ENCODE measurements around the gene HS6ST2. TPM values are rescaled to one million over a fixed set of nuclear protein-coding genes. Genes with fewer than 3 reads are reported as not detected.

HS6ST2 gene
- total RNA-seq, 1 donor = not detected

DNA sequence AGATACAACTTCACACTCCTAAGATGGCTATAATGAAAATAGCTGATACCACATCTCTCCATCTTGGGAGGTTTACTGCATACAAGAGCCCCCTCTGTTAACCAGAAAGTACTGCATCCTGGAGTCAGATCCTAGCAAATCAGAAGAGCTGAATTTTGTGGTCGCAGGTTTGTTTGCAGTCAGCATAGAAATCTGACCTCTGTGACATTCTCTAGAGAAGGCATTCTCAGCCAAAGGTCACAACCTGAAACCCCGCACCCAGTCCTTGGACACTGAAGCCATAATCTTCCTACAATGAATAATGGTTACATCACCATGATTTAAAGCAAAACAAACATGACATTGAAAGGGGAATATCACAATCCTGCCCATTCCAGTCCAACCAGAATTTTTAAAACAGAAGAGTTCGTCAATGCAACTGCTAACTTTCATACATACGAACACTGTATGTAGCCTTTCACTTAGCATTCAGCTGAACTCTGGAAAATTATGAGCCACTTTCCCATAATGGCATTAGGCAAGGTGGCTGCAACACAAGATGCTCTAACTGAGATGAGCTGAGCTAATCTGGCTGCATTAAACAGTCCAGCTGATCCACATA lies 17.6 kb downstream of the HS6ST2 start:
- H4K20me1 ChIP-seq (ENCODE audit: insufficient read depth, low read length) = no peaks in the 10 kb centered on the region
- no peaks in the 10 kb centered on the region for H3K27me3 ChIP-seq (ENCODE audit: insufficient read depth, low read length)
- no peaks in the 10 kb centered on the region for H3K79me2 ChIP-seq (ENCODE audit: insufficient read depth, low read length)
- DNase-seq (ENCODE audit: insufficient read length, low spot score, missing footprints) = no peak
- H3K4me3 ChIP-seq (ENCODE audit: insufficient read depth, low read length) = no peak overlapping the region
- H3K4me2 ChIP-seq (ENCODE audit: insufficient read depth, low read length) = no peak overlapping the region
- TF ChIP-seq, protein P1, sequence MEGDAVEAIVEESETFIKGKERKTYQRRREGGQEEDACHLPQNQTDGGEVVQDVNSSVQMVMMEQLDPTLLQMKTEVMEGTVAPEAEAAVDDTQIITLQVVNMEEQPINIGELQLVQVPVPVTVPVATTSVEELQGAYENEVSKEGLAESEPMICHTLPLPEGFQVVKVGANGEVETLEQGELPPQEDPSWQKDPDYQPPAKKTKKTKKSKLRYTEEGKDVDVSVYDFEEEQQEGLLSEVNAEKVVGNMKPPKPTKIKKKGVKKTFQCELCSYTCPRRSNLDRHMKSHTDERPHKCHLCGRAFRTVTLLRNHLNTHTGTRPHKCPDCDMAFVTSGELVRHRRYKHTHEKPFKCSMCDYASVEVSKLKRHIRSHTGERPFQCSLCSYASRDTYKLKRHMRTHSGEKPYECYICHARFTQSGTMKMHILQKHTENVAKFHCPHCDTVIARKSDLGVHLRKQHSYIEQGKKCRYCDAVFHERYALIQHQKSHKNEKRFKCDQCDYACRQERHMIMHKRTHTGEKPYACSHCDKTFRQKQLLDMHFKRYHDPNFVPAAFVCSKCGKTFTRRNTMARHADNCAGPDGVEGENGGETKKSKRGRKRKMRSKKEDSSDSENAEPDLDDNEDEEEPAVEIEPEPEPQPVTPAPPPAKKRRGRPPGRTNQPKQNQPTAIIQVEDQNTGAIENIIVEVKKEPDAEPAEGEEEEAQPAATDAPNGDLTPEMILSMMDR (IDR thresholded peaks at IDR 0.05; ENCODE audit: extremely low read depth, low read depth, low read length) = no peak
- H3K4me1 ChIP-seq (ENCODE audit: insufficient read depth, low read length) = no peaks in the 10 kb centered on the region
- no peak overlapping the region for H3K27ac ChIP-seq (ENCODE audit: low read depth, low read length)
- H3K9me3 ChIP-seq (ENCODE audit: low read depth, low read length) = no peaks in the 10 kb centered on the region
- no peaks in the 10 kb centered on the region for H3K36me3 ChIP-seq (ENCODE audit: insufficient read depth, low read length)
- no peak overlapping the region for H2AFZ ChIP-seq (ENCODE audit: low read length)

DNA sequence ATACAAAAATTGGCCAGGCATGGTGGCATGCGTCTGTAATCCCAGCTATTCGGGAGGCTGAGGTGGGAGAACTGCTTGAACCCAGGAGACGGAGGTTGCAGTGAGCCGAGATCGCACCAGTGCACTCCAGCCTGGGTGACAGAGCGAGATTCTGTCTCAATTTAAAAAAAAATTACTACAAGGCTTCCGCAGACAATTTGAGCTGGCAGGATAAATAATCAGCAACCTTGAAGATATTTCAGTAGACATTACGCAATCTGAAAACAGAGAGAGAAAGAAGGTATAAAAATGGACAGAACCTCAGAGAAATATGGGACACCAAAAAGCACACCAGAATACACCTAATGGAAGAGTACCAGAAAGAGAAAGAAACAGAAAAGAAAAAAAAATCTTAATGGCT lies 25.3 kb downstream of the HS6ST2 start:
- Histone ChIP-seq H3K27ac (ENCODE audit: low read depth, low read length) (no peak overlapping the region), H4K20me1 (ENCODE audit: insufficient read depth, low read length) (no peaks in the 10 kb centered on the region), H3K36me3 (ENCODE audit: insufficient read depth, low read length) (no peaks in the 10 kb centered on the region), H3K79me2 (ENCODE audit: insufficient read depth, low read length) (no peaks in the 10 kb centered on the region), H3K4me3 (ENCODE audit: insufficient read depth, low read length) (no peak overlapping the region), H3K27me3 (ENCODE audit: insufficient read depth, low read length) (no peaks in the 10 kb centered on the region), H3K4me2 (ENCODE audit: insufficient read depth, low read length) (no peak overlapping the region), H3K4me1 (ENCODE audit: insufficient read depth, low read length) (no peaks in the 10 kb centered on the region), H2AFZ (ENCODE audit: low read length) (no peak overlapping the region), H3K9me3 (ENCODE audit: low read depth, low read length) (no peaks in the 10 kb centered on the region)
- TF ChIP-seq, protein P1 (IDR thresholded peaks at IDR 0.05; ENCODE audit: extremely low read depth, low read depth, low read length) = no peak
- no peak for DNase-seq (ENCODE audit: insufficient read length, low spot score, missing footprints)

DNA sequence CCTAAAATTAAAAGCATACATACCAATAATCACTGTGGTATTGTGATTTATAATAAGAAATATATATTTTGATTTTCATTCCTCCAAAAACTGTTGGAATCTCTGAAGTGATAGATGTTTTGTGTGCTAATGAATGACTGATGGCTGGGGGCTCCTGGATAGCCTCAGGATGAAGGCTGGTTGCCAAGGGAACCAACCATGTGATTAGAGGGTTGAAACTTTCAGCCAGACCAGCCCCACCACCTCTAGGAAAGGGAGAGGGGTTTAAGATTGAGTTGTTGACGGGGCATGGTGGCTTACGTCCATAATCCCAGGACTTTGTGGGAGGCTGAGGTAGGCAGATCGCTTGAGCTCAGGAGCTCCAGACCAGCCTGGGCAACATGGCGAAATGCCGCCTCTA lies 34.0 kb downstream of the HS6ST2 start:
- Histone ChIP-seq H3K27ac (ENCODE audit: low read depth, low read length) (no peak overlapping the region), H3K9me3 (ENCODE audit: low read depth, low read length) (no peaks in the 10 kb centered on the region), H4K20me1 (ENCODE audit: insufficient read depth, low read length) (no peaks in the 10 kb centered on the region), H3K36me3 (ENCODE audit: insufficient read depth, low read length) (no peaks in the 10 kb centered on the region), H2AFZ (ENCODE audit: low read length) (no peak overlapping the region), H3K4me1 (ENCODE audit: insufficient read depth, low read length) (no peaks in the 10 kb centered on the region), H3K79me2 (ENCODE audit: insufficient read depth, low read length) (no peaks in the 10 kb centered on the region), H3K4me2 (ENCODE audit: insufficient read depth, low read length) (no peak overlapping the region), H3K27me3 (ENCODE audit: insufficient read depth, low read length) (peaks cover 3% of the 10 kb centered on the region), H3K4me3 (ENCODE audit: insufficient read depth, low read length) (no peak overlapping the region)
- DNase-seq (ENCODE audit: insufficient read length, low spot score, missing footprints) = no peak
- TF ChIP-seq, protein P1 (IDR thresholded peaks at IDR 0.05; ENCODE audit: extremely low read depth, low read depth, low read length) = no peak

DNA sequence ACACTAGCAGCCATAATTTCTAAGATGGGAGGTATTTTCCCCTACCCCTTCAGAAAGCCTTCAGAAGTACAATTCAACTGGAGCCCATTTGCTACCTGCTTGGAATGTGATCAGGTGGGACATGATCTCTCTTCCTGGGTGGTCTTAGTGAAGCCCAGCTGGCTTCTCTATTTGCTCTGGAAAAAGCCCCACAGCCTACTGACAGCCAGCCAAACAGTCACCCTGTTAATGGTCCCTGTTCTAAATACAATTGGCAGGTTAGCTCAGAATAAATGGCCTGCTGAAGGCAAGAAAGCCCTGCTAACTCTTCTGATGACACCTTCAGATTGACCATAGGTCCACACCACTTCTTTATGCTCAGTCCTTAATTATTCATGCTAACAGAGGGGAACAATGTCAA lies 39.9 kb downstream of the HS6ST2 start:
- H3K4me1 ChIP-seq (ENCODE audit: insufficient read depth, low read length) = no peaks in the 10 kb centered on the region
- DNase-seq (ENCODE audit: insufficient read length, low spot score, missing footprints) = no peak
- H4K20me1 ChIP-seq (ENCODE audit: insufficient read depth, low read length) = no peaks in the 10 kb centered on the region
- no peaks in the 10 kb centered on the region for H3K9me3 ChIP-seq (ENCODE audit: low read depth, low read length)
- H3K27me3 ChIP-seq (ENCODE audit: insufficient read depth, low read length) = peaks cover 3% of the 10 kb centered on the region
- H3K79me2 ChIP-seq (ENCODE audit: insufficient read depth, low read length) = no peaks in the 10 kb centered on the region
- no peak overlapping the region for H3K4me2 ChIP-seq (ENCODE audit: insufficient read depth, low read length)
- no peak overlapping the region for H3K27ac ChIP-seq (ENCODE audit: low read depth, low read length)
- no peaks in the 10 kb centered on the region for H3K36me3 ChIP-seq (ENCODE audit: insufficient read depth, low read length)
- H2AFZ ChIP-seq (ENCODE audit: low read length) = no peak overlapping the region
- H3K4me3 ChIP-seq (ENCODE audit: insufficient read depth, low read length) = no peak overlapping the region
- TF ChIP-seq, protein P1 (IDR thresholded peaks at IDR 0.05; ENCODE audit: extremely low read depth, low read depth, low read length) = no peak
